TTC549 (cell line): ENCODE measurements around the gene BAHCC1.

Source experiments
- FAIRE-seq: peaks from 2 replicates; lab custom pipeline; 2012; peaks lifted over from hg19 to GRCh38; lab: Jason Lieb, UNC

BAHCC1 gene

GRCh38 chr17:81493198-81494038 lies 98.2 kb downstream of the BAHCC1 start:
- FAIRE-seq = no peak

- FAIRE-seq = no peak
Observed at GRCh38 chr17:81494626-81495377, 99.5 kb downstream of the BAHCC1 start.

DNA sequence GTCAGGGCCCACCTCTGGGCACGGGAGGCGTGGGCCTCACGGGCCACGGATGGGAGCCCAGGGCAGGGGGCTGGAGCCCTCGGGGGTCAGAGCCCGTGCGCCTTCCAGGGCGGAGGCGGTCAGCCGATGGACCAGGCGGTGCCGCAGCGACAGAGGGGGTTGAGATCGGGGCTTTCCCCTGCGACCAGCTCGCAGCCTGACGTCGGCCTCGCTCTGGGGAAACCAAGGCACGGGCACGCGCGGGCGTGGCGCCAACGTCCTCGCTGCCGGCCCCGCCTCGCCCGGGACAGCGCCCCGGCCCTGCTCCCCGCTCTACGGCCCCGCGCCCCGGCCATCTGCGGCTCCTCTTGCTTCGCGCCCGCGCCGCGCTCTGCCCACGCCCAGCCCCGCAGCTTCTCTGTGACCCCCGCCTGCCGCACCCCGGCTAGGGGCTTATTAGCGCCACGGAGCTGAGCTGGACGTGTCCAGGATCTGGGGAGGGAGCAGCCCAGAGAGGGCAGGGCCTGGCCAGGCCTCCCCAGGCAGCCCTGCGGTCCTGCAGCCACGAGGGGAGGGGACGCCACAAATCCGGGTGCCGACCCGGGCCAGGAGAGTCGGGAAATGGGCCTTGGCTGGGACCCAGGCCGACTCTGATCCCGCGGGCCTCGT lies 103.8 kb downstream of the BAHCC1 start:
- FAIRE-seq = no peak

GRCh38 chr17:81499601-81499970 lies 104.3 kb downstream of the BAHCC1 start:
- FAIRE-seq = no peak

GRCh38 chr17:81500047-81500446 lies 104.8 kb downstream of the BAHCC1 start:
- FAIRE-seq = no peak

DNA sequence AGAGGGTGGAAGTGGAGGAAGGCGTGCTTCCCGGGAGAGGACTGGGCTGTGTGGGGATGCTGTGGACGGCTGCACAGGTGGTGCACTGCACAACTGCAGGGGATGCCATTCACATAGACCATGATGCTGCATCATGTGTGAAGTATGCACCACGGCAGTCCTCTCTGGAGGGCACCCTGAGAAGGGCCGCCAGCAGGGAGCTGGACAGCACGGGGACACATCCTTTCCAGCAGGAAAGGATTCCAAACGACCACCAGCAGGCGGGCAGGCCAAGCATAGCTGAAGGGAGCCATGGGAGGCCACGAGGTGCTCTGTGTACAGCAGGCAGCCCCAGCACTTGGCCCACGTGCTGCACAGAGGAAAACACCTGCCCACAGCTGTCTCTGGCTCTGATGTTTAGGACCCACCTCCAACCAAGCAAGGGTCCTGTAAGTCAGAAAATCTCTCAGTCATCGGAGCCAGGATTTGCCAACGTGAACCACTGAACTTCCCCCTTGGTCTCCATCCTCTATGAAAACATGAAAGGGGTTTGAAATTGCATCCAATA lies 107.3 kb downstream of the BAHCC1 start:
- no peak for FAIRE-seq

DNA sequence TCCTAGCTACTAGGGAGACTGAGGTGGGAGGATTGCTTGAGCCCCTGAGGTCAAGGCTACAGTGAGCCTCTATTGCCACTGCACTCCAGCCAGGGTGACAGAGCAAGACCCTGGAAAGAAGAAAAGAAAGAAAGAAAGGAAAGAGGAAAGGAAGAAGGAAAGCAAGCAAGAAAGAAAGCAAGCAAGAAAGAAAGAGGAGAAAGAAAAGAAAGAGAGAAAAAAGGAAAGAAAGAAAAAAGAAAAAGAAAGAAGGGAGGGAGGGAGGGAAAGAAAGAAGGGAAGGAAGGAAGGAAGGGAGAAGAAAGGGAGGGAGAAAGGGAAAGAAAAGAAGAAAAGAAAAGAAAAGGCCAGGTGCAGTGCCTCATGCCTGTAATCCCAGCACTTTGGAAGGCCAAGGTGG lies 108.4 kb downstream of the BAHCC1 start:
- no peak for FAIRE-seq

DNA sequence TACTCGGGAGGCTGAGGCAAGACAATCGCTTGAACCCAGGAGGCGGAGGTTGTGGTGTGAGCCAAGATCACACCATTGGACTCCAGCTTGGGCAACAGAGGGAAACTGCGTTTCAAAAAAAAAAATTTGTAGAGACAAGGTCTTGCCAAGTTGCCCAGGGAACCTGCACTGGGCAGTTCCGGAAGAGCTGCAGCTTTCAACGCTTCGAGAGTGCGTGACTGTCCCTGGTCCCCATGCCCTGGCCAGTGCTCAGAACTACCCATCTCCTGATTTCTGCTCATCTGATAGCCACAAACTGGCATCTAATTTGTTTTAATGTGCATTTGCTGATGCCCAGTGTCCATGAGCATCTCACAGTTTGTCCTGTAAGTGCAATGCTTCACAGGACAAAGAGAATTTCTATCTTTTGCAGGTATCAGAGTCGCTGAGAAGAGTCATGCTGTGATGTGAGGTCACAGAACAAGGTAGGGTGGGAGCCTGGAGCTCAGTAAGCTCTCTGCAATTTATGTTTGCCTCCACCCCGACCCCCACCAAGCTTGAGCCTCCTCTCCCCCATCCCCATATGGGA lies 113.5 kb downstream of the BAHCC1 start:
- FAIRE-seq = no peak

DNA sequence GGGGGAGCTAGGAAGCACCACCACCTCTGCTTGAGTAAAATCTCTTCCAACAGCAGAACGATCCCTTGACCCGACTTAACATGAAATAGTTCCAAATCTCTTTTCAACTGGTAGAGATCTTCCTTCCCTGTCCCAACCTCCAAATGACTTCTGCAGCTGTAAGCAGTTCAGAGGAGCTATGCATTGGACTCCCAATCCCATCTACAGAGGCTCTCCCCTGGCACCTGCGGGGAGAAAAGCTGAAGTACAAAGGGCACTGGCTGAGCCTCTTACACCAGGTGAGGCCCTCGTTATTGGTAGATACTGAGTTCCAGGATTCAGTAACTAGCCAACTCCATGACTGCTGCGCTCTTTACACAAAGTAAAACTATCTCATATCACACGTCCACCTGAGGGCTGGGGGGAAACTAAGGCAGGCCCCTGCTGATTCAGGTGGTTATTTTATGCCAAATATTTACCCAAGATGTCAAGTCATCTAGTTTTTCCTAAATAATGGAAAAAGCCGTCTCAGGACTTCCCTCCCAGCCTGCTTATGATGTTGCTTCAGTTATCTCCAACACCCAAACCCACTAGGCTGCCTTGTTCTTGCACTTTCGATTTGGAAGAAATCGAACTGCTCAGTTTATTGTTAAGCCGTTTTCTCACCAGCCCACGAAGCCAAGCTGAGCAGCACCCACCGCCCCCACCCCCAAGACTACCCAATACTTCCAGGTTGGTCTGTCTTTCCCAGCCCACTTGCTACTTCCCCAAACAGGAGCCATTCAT lies 114.1 kb downstream of the BAHCC1 start:
- no peak for FAIRE-seq

DNA sequence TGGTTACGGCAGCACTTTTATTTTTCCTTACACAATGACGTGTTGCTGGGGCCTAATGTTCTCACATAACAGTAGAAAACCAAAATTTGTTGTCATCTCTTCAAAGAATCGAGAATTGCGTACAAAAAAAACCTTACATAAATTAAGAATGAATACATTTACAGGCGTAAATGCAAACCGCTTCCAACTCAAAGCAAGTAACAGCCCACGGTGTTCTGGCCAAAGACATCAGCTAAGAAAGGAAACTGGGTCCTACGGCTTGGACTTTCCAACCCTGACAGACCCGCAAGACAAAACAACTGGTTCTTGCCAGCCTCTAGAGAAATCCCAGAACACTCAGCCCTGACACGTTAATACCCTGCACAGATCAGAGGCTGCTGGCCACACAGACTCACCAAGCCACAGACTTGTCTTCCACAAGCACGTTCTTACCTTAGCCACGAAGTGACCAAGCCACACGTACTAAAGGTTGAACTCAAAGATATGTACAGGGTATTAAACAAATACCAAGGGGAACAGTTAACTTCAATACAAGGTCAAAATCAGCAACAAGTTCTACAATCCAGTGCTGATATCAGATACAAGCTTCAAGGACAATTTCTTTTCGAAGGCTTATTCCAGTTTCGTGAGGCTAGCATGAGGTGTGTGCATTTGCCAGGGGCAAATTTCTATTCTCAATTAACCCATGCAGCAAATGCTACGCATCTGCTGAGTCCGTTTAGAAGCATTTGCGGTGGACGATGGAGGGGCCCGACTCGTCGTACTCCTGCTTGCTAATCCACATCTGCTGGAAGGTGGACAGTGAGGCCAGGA lies 114.9 kb downstream of the BAHCC1 start:
- FAIRE-seq = no peak

- FAIRE-seq = no peak
Observed at GRCh38 chr17:81510785-81511553, 115.7 kb downstream of the BAHCC1 start.

GRCh38 chr17:81511554-81511803 lies 116.2 kb downstream of the BAHCC1 start:
- FAIRE-seq = no peak

DNA sequence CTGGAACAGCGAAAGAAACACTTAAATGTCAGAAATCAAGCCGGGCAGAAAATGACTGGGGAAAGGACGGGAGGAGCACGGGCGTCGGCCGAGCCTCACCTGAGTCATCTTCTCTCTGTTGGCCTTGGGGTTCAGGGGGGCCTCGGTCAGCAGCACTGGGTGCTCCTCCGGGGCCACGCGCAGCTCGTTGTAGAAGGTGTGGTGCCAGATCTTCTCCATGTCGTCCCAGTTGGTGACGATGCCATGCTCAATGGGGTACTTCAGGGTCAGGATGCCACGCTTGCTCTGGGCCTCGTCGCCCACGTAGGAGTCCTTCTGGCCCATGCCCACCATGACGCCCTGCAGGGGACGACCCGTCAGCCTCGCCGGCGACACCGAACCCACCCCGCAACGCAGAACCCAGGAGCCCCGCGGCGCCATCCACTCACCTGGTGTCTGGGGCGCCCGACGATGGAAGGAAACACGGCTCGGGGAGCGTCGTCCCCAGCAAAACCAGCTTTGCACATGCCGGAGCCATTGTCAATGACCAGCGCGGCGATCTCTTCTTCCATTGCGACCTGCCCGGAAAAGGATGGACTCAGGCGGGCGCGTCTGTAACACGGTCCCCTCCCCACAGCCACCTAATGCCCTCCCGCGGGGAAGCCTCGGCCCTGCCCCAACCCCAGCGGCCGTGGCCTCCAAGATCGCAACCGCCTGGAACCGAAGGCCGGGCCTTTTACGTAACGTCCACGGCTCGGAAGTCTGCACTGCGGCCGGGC lies 116.7 kb downstream of the BAHCC1 start:
- FAIRE-seq = no peak

- FAIRE-seq = no peak
Observed at GRCh38 chr17:81512562-81513371, 117.5 kb downstream of the BAHCC1 start, which contains the start of gene ACTG1. Gene ACTG1 (minus strand): TSS chr17:81512799. CDS start chr17:81512354, 445 bp downstream.

DNA sequence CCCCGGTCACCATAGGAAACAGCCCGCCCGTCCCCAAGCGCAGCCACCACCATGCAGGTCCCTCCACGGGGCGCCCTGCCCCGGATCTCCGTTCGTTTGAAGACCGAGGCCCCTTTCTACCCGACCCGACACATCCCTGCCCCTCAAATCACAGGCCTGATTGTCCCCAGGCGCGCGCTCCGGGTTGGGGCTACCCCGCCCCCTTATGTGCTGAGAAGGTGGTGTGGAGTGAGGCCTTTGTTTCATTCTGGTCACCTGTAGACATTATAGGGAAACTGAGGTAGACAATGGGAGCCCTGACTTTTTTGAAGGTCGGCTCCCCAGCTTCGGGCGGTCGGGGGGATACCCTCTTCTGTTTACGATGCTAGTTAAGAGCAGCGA lies 118.1 kb downstream of the BAHCC1 start:
- FAIRE-seq = no peak

DNA sequence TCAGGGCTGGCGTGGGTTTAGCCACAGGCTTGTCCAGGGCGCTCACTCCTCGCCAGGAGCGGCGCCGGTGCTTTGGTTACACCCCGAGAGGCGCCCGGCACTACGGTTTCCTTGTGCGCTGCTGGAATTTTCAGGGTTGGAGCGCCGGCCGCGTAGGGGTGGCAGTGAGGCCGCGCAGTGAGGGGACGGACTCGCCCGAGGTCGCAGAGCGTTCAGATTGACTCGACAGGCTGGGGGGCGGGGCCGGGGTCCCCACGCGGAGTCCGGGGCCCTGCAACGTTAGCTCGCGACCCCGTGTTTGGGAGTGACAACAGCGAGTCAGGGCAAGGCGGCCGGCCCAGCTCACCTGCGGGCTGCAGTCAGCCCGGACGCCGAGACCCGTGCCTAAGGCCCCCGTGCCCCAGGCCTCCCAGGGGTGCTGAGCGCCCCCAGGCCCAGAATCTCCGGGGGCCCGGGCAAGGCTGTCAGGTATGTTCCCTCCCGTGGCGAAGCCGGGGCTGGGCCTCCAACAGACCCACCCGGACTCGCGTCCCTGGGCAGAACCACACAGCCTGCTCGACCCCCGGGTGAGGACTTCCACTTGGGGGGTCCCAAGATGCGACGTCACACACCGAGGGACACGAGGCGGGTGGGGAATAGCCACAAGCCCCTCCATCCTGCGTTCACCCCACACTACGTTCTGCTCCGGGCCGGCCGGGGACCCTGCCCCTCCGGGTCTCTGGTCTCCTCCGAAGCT lies 118.7 kb downstream of the BAHCC1 start:
- no peak for FAIRE-seq

- FAIRE-seq = no peak
Observed at GRCh38 chr17:81514489-81514738, 119.2 kb downstream of the BAHCC1 start.
